Gastroesophageal sphincter (tissue), 3 donors: ENCODE results near the gene MAG.

Source experiments
- CTCF ChIP-seq, 4 experiments: fragments of 200-600 bp in 2 of 4; fragments of 450-650 bp in 2 of 4; sonication (generic) in 1 of 4; IDR thresholded peaks; one replicate each; pipeline ENCODE4 v1.5.1; 2017 to 2019; ENCODE audit warnings: antibody characterized with exemption in 4 of 4, mild to moderate bottlenecking in 2 of 4, moderate library complexity in 2 of 4
- POLR2A ChIP-seq, 2 donors: fragments of 450-650 bp; IDR thresholded peaks; one replicate each; pipeline ENCODE4 v1.6.1; 2017; ENCODE audit warnings: antibody characterized with exemption in 2 of 2, mild to moderate bottlenecking in 2 of 2, moderate library complexity in 1 of 2

DNA sequence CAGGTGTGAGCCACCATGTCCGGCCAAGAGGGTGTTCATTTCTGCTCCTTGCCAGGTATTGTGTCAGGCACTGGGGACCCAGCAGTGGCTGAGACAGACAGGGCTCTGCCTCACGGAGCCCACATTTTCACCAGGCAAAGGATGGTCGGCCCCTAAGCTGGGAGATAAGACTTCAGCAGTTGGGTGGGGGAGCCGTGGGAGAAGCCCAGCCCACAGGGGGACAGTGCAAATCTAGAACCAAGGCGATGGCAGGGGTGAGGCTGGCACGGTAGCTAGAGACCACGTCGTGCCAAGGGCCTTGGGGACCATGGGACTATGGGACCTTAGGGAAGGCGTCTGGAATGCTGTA is 34.9 kb upstream of the MAG start:
- TF ChIP-seq CTCF (IDR thresholded peaks at IDR 0.05) = no peak
- TF ChIP-seq POLR2A (IDR thresholded peaks at IDR 0.05) = no peak
